ENCODE data around the gene SIRT5. TPM values are rescaled to one million over a fixed set of nuclear protein-coding genes. Genes with fewer than 3 reads are reported as not detected.
A peak's percentile ranks its signal among the peaks of the same experiment; 100 is the strongest.

SIRT5 gene
- total RNA-seq, 6 experiments from 2014 or later, result 9.3 to 28.3 (median 15.5) TPM

GRCh38 chr6:13559968-13560650 is 14.3 kb upstream of the SIRT5 start:
- no peaks in the 10 kb centered on the region for H3K9me3 ChIP-seq
- DNase-seq (no peak), ATAC-seq (no peak)
- no peaks in the 10 kb centered on the region for H3K27me3 ChIP-seq
- 74% methylated on average over 3 of the region's 4 CpGs for WGBS (ENCODE audit: insufficient coverage, low coverage, low lambda C conversion rate, missing lambda C conversion rate)
- H3K4me1 ChIP-seq, result peaks cover 0 to 54% (median 25%) of the 10 kb centered on the region in 4 donors
- H3K36me3 ChIP-seq, result no peaks in the 10 kb centered on the region
- H3K27ac ChIP-seq, result peak overlapping the region; percentile 9 to 95 (median 76)
- no peak overlapping the region for H3K4me3 ChIP-seq
- no peak for TF ChIP-seq POLR2A (IDR thresholded peaks at IDR 0.05)
- TF ChIP-seq, protein P1, sequence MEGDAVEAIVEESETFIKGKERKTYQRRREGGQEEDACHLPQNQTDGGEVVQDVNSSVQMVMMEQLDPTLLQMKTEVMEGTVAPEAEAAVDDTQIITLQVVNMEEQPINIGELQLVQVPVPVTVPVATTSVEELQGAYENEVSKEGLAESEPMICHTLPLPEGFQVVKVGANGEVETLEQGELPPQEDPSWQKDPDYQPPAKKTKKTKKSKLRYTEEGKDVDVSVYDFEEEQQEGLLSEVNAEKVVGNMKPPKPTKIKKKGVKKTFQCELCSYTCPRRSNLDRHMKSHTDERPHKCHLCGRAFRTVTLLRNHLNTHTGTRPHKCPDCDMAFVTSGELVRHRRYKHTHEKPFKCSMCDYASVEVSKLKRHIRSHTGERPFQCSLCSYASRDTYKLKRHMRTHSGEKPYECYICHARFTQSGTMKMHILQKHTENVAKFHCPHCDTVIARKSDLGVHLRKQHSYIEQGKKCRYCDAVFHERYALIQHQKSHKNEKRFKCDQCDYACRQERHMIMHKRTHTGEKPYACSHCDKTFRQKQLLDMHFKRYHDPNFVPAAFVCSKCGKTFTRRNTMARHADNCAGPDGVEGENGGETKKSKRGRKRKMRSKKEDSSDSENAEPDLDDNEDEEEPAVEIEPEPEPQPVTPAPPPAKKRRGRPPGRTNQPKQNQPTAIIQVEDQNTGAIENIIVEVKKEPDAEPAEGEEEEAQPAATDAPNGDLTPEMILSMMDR (IDR thresholded peaks at IDR 0.05), result no peak
- intact Hi-C loops (cut with DNase I), result no loop called here

DNA sequence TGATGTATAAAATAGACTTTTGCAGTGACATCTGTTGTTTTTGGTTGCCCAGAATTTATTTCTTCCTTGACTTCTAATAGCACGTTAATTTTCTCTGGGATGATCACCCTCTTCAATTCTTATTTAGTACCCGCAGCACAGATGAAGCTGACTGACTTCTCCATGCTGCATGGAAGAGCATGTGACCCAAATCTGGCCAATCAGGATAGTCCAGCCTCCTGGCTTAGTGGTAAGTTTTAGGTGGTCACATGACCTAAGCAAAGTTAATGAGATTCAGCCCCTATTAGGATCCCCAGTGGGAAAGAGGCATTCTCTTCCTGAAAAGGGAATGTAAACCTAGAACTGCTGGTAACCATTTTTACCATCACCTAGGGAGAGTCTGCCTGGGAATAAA is 13.8 kb upstream of the SIRT5 start:
- no peak for TF ChIP-seq POLR2A (IDR thresholded peaks at IDR 0.05)
- TF ChIP-seq, protein P1 (IDR thresholded peaks at IDR 0.05), result no peak
- Histone ChIP-seq H3K36me3 (no peaks in the 10 kb centered on the region), H3K4me3 (no peak overlapping the region), H3K4me1 (peaks cover 0 to 54% (median 25%) of the 10 kb centered on the region in 4 donors), H3K27me3 (no peaks in the 10 kb centered on the region), H3K9me3 (no peaks in the 10 kb centered on the region), H3K27ac (peak overlapping the region; percentile 9 to 95 (median 76))
- DNase-seq (no peak), ATAC-seq (no peak)
- intact Hi-C loops (cut with DNase I), result no loop called here
- 90% methylated on average over 2 of the region's 2 CpGs for WGBS (ENCODE audit: insufficient coverage, low coverage, low lambda C conversion rate, missing lambda C conversion rate)

GRCh38 chr6:13561624-13562267 is 12.7 kb upstream of the SIRT5 start:
- Histone ChIP-seq H3K4me3 (peak overlapping the region in 1 of 3 donors; percentile 7), H3K9me3 (no peaks in the 10 kb centered on the region), H3K27me3 (no peaks in the 10 kb centered on the region), H3K4me1 (peaks cover 0 to 61% (median 25%) of the 10 kb centered on the region in 4 donors), H3K27ac (peak overlapping the region; percentile 9 to 95 (median 76)), H3K36me3 (no peaks in the 10 kb centered on the region)
- intact Hi-C loops (cut with DNase I), result no loop called here
- DNase-seq (peak; percentile 42 to 90 (median 67)), ATAC-seq (peak; percentile 64 to 80 (median 74))
- 12% methylated on average over 10 of the region's 10 CpGs for WGBS (ENCODE audit: insufficient coverage, low coverage, low lambda C conversion rate, missing lambda C conversion rate)
- TF ChIP-seq POLR2A (IDR thresholded peaks at IDR 0.05), result no peak
- TF ChIP-seq, protein P1 (IDR thresholded peaks at IDR 0.05), result no peak

GRCh38 chr6:13563009-13563408 is 11.4 kb upstream of the SIRT5 start:
- intact Hi-C loops (cut with DNase I), result no loop called here
- Histone ChIP-seq H3K9me3 (no peaks in the 10 kb centered on the region), H3K4me3 (no peak overlapping the region), H3K27ac (peak overlapping the region; percentile 9 to 95 (median 76)), H3K4me1 (peaks cover 0 to 57% (median 21%) of the 10 kb centered on the region in 4 donors), H3K27me3 (no peaks in the 10 kb centered on the region), H3K36me3 (no peaks in the 10 kb centered on the region)
- TF ChIP-seq, protein P1 (IDR thresholded peaks at IDR 0.05), result no peak
- TF ChIP-seq POLR2A (IDR thresholded peaks at IDR 0.05), result no peak
- ATAC-seq, result no peak
- WGBS (ENCODE audit: insufficient coverage, low coverage, low lambda C conversion rate, missing lambda C conversion rate), result 100% methylated on average over 1 of the region's 1 CpG
- DNase-seq, result no peak
